ENCODE data around the gene LY6G6D.

LY6G6D gene

DNA sequence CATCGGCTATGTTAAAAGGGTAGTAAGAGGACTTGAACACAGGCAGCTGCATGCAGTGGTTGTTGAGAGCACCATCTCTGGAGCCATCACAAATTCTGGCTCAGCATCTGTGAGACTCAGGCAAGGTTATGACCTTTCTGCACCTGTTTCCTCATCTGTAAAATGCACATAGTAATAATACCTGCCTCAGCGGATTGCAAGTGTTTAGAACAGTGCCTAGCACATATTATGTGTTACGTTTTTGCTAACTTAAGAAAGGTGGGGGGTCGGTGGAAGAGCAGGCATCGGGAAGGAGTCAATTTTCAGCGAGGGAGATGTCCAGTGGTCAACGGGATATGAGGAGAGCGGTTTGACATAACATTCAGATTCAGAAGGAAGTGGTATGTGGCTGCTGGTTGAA is 37.2 kb upstream of the LY6G6D start:
- no peak overlapping the region for H3K27ac ChIP-seq
- TF ChIP-seq ZFX (IDR thresholded peaks at IDR 0.05) = no peak
- TF ChIP-seq, protein P1, sequence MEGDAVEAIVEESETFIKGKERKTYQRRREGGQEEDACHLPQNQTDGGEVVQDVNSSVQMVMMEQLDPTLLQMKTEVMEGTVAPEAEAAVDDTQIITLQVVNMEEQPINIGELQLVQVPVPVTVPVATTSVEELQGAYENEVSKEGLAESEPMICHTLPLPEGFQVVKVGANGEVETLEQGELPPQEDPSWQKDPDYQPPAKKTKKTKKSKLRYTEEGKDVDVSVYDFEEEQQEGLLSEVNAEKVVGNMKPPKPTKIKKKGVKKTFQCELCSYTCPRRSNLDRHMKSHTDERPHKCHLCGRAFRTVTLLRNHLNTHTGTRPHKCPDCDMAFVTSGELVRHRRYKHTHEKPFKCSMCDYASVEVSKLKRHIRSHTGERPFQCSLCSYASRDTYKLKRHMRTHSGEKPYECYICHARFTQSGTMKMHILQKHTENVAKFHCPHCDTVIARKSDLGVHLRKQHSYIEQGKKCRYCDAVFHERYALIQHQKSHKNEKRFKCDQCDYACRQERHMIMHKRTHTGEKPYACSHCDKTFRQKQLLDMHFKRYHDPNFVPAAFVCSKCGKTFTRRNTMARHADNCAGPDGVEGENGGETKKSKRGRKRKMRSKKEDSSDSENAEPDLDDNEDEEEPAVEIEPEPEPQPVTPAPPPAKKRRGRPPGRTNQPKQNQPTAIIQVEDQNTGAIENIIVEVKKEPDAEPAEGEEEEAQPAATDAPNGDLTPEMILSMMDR (conservative IDR thresholded peaks at IDR 0.05) = no peak

DNA sequence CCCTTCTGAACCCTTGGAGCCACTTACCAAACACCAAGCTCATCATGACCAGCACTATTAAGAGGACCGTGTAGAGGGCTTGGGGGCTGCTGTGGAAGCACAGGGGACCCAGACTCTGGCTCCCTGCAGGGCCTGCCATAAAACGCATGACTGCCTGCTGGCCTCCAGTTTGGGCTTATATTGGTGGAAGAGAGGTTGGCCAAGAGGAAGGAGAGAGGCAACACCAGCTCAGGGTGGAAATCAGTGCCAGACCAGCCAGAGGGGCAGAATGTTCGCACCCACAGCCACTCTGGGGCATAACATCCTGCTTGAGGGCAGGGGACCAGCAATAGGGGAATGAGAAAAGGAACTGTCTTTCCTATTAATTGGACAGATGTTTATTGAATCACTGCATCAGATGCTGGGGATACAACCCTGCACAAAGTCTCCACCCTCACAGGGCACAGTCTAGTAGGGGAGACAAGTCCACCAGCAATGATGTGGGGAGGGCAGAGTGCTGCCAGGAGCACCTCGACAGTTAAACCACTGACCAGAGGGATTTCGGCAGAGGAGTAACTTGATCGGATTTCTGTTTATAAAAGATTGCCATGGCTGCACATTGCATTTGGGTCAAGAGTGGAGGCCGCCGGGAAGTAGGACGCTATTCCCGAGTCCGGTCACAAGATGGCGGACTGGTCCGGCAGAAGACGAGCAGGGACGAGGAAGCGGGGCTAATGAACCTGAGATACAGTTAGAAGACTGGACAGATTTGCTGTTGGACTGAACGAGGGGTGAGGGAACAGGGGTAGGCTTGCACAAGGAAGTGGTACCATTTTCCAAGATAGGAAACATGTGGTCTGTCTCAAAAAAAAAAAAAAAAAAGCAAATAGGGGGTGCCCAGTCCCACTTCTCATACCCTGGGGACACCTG is 34.7 kb upstream of the LY6G6D start, which contains the start of gene LY6G5C:
TSS of gene LY6G5C (minus strand) at position 842 of the 909 bp plus-strand sequence. CDS start at position 148, 694 bp downstream.
- no peak for TF ChIP-seq ZFX (IDR thresholded peaks at IDR 0.05)
- TF ChIP-seq, protein P1 (conservative IDR thresholded peaks at IDR 0.05) = peak; percentile 86
- H3K27ac ChIP-seq = no peak within 1 kb of the TSS

DNA sequence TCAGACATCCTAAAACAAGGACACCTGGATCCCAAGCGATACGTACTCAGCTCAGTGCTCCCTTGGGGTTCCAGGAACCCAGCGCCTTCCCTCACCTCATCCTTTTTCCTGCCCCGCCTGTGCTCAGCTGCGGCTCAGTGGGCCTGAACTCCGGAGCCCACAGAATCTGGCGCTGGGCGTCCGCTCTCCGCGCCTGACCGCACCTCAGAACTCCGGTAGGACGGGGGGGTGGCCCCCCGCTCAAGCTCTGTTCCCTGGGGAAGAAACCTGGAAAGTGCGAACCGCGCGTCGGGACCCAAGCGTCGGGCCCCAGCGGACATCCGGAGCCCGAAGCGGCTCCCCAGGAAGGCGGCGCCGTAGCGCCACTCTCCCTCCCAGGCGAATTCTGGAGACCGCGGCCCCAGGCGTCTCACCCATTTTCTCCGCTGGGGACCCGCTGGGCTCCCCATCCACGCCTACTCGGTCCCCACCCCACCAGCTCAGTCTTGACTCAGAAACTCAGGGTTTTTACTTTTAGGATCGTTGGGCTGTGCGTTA is 33.9 kb upstream of the LY6G6D start:
- TF ChIP-seq, protein P1 (conservative IDR thresholded peaks at IDR 0.05) = no peak
- no peak for TF ChIP-seq ZFX (IDR thresholded peaks at IDR 0.05)
- no peak overlapping the region for H3K27ac ChIP-seq

DNA sequence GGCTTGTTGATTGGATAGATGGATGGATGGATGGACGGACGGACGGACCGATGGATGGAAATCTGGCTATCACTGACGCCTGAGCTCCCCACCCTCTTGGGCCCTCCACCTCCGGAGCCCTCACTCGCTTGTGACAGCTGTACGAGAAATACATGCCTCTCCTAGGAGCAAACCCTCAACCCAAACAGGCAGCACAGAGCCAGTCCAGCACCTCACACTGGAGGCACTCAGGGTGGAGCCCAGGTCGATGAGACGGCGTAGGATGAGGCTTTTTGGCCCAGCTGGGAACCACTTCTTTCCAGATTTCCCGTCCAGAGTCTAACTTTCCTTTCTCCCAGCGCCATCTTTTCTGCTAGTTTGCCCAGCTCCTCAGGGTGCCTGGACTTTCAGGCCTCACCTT is 31.6 kb upstream of the LY6G6D start:
- TF ChIP-seq, protein P1 (conservative IDR thresholded peaks at IDR 0.05) = no peak
- TF ChIP-seq ZFX (IDR thresholded peaks at IDR 0.05) = no peak
- H3K27ac ChIP-seq = no peak overlapping the region

DNA sequence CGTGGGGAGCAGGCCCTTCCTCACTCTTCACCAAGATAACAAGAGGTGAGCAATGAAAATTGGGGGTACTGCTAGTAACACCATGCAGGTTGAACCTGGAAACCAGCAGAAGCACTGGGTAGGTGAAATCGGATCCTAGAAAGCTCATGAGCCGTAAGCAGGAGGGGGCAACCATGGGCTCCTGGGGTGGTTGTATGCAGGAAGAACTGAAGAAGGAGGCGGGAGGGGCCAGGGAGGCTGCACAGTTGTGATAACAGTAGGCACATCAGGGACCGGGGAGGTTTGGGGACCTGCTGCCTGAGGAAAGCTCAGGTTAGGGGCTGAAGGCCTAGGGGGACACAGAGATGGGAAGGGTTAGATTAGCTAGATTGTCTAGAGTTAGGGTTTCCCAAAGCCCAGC is 28.7 kb upstream of the LY6G6D start:
- H3K27ac ChIP-seq = no peak overlapping the region

DNA sequence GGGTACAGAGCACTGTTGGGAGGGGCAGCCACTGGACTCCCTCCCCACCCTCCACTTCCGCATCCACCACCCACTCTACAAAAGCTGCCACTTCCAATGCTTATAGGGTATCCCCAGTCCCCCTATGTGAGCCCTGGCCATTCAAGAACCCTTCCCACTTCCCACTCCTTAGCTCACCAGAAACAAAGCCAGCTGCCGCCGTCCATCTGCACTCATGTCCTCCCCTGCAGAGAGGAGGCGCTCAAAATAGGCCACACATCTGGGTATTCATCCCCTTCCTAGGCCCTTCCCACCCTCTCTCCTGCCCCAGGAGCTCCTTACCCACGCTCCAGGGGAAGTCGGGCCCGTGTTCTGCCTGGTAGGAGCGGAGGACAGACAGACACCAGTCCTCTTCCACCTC is 27.8 kb upstream of the LY6G6D start:
- TF ChIP-seq, protein P1 (conservative IDR thresholded peaks at IDR 0.05) = no peak
- TF ChIP-seq ZFX (IDR thresholded peaks at IDR 0.05) = no peak
- H3K27ac ChIP-seq = no peak overlapping the region

More for the DNA sequence above, 28.7 kb upstream of the LY6G6D start:
- no peak for TF ChIP-seq ZFX (IDR thresholded peaks at IDR 0.05)
- TF ChIP-seq, protein P1 (conservative IDR thresholded peaks at IDR 0.05) = no peak
